Neural cell (in vitro differentiated cells): Measurements from ENCODE around the gene ZNF513. TPM values are rescaled to one million over a fixed set of nuclear protein-coding genes. Genes with fewer than 3 reads are reported as not detected.
A peak's percentile ranks its signal among the peaks of the same experiment; 100 is the strongest.

ENCODE experiments used
- H2AFZ ChIP-seq: fragments of 200-600, 300-800 bp; sonication (generic), shearing (Covaris generic); 2 replicates; pipeline ENCODE4 v1.6.0; 2014; ENCODE audit warnings: low read depth, mild to moderate bottlenecking, antibody characterized with exemption, low read length, moderate library complexity
- H3F3A ChIP-seq: fragments of 200-600 bp; shearing (Covaris generic); 2 replicates; pipeline ENCODE4 v1.6.1; 2016; ENCODE audit warnings: mild to moderate bottlenecking, moderate library complexity, mixed read lengths, antibody characterized with exemption, low read length; ENCODE audit not compliant: insufficient read depth, poor library complexity, severe bottlenecking
- H3K27ac ChIP-seq: fragments of 200-600, 300-800 bp; sonication (generic), shearing (Covaris generic); 2 replicates; pipeline ENCODE4 v1.5.1; 2014; ENCODE audit warnings: mild to moderate bottlenecking, low read length, moderate library complexity
- H3K27me3 ChIP-seq: fragments of 300-800, 200-600 bp; sonication (generic), shearing (Covaris generic); 2 replicates; pipeline ENCODE4 v1.6.0; 2014; ENCODE audit warnings: mild to moderate bottlenecking, low read depth, low read length, moderate library complexity; ENCODE audit not compliant: insufficient read depth
- H3K36me3 ChIP-seq: fragments of 300-800, 200-600 bp; sonication (generic), shearing (Covaris generic); 2 replicates; pipeline ENCODE4 v1.5.1; 2014; ENCODE audit warnings: mild to moderate bottlenecking, antibody characterized with exemption, low read length, moderate library complexity; ENCODE audit not compliant: insufficient read depth
- H3K4me2 ChIP-seq: fragments of 300-800, 200-600 bp; sonication (generic), shearing (Covaris generic); 2 replicates; pipeline ENCODE4 v1.6.0; 2014; ENCODE audit warnings: mild to moderate bottlenecking, low read length
- H3K4me3 ChIP-seq: fragments of 300-800, 200-600 bp; sonication (generic), shearing (Covaris generic); 2 replicates; pipeline ENCODE4 v1.5.1; 2014; ENCODE audit warnings: mild to moderate bottlenecking, low read length, moderate library complexity
- H3K79me2 ChIP-seq: fragments of 200-600 bp; shearing (Covaris generic); replicated peaks from 2 replicates; pipeline ENCODE4 v1.6.0; 2014; ENCODE audit warnings: mild to moderate bottlenecking, low read length, moderate library complexity; ENCODE audit not compliant: insufficient read depth
- H3K9ac ChIP-seq: fragments of 300-800, 200-600 bp; sonication (generic), shearing (Covaris generic); 2 replicates; pipeline ENCODE4 v1.6.1; 2016; ENCODE audit warnings: mild to moderate bottlenecking, low read length, mixed read lengths
- H3K9me2 ChIP-seq: fragments of 200-600 bp; shearing (Covaris generic); 2 replicates; pipeline ENCODE4 v1.6.1; 2016; ENCODE audit warnings: mild to moderate bottlenecking, low read length, mixed read lengths; ENCODE audit not compliant: insufficient read depth
- H3K9me3 ChIP-seq: fragments of 200-600, 300-800 bp; sonication (generic), shearing (Covaris generic); 2 replicates; pipeline ENCODE4 v1.6.1; 2016; ENCODE audit warnings: mild to moderate bottlenecking, mixed run types, low read length, moderate library complexity, mixed read lengths
- H4K20me1 ChIP-seq: fragments of 200-600 bp; shearing (Covaris generic); 2 replicates; pipeline ENCODE4 v1.6.1; 2016; ENCODE audit warnings: mild to moderate bottlenecking, mixed run types; ENCODE audit not compliant: insufficient read depth
- CTCF ChIP-seq: fragments of 450-650 bp; IDR thresholded peaks from 2 replicates; pipeline ENCODE4 v1.5.1; 2014; ENCODE audit warnings: antibody characterized with exemption, mild to moderate bottlenecking, moderate library complexity; ENCODE audit not compliant: poor library complexity, severe bottlenecking
- EP300 ChIP-seq: fragments of 450-650 bp; conservative IDR thresholded peaks from 2 replicates; pipeline ENCODE4 v1.6.1; 2014; ENCODE audit warnings: antibody characterized with exemption, mild to moderate bottlenecking, moderate library complexity; ENCODE audit not compliant: poor library complexity, severe bottlenecking
- EZH2 ChIP-seq: fragments of 200-600, 300-800 bp; shearing (Covaris generic), sonication (generic); IDR thresholded peaks from 2 replicates; pipeline ENCODE4 v1.6.1; 2014; ENCODE audit warnings: antibody characterized with exemption, low read length, borderline replicate concordance, mild to moderate bottlenecking; ENCODE audit not compliant: insufficient read depth, poor library complexity, severe bottlenecking
- MXI1 ChIP-seq: fragments of 450-650 bp; conservative IDR thresholded peaks from 2 replicates; pipeline ENCODE4 v1.6.1; 2014; ENCODE audit warnings: antibody characterized with exemption, mild to moderate bottlenecking; ENCODE audit not compliant: poor library complexity, severe bottlenecking
- POLR2AphosphoS5 ChIP-seq: IDR thresholded peaks from 2 replicates; pipeline ENCODE4 v1.6.1; 2012
- RAD21 ChIP-seq: fragments of 450-650 bp; conservative IDR thresholded peaks from 2 replicates; pipeline ENCODE4 v1.6.1; 2014; ENCODE audit warnings: antibody characterized with exemption, mild to moderate bottlenecking, moderate library complexity
- REST ChIP-seq: IDR thresholded peaks from 2 replicates; pipeline ENCODE4 v1.6.1; 2012; ENCODE audit warnings: borderline replicate concordance
- SMC3 ChIP-seq: fragments of 450-650 bp; conservative IDR thresholded peaks from 2 replicates; pipeline ENCODE4 v1.6.1; 2014; ENCODE audit warnings: antibody characterized with exemption, mild to moderate bottlenecking, moderate library complexity; ENCODE audit not compliant: poor library complexity
- TAF1 ChIP-seq: IDR thresholded peaks from 2 replicates; pipeline ENCODE4 v1.6.1; 2012; ENCODE audit warnings: low read depth
- polyA plus RNA-seq: library from polyadenylated mRNA; depleted of rRNA; stranded (reverse); fragments of >200 nt; gene quantifications from 2 replicates; pipeline ENCODE4 v1.2.3, GENCODE V29; 2014

Gene ZNF513
- polyA plus RNA-seq, 1 donor from 2014 or later, result 40.5 TPM

- Histone ChIP-seq H4K20me1 (no peaks in the 10 kb centered on the region), H3K79me2 (peaks cover 29% of the 10 kb centered on the region), H3K4me3 (peak within 1 kb of the TSS; percentile 93), H3K27ac (peak within 1 kb of the TSS; percentile 86), H3K9me2 (no peaks in the 10 kb centered on the region), H3K4me2 (peak within 1 kb of the TSS; percentile 99), H3K9me3 (no peaks in the 10 kb centered on the region), H3K36me3 (no peaks in the 10 kb centered on the region), H2AFZ (peak within 1 kb of the TSS; percentile 96), H3K9ac (peak within 1 kb of the TSS; percentile 97), H3K27me3 (no peaks in the 10 kb centered on the region), H3F3A (no peaks in the 10 kb centered on the region)
- TF ChIP-seq CTCF (peak; percentile 99), TAF1 (peak; percentile 92), REST (peak; percentile 66), SMC3 (peak; percentile 70), MXI1 (peak; percentile 92), RAD21 (peak; percentile 63), EP300 (peak; percentile 75), EZH2 (no peak), POLR2AphosphoS5 (peak; percentile 90)
Measured at GRCh38 chr2:27370026-27370815, 10.3 kb downstream of the ZNF513 start, which contains the start of the genes EIF2B4 and SNX17. TSS of gene EIF2B4 (minus strand) at chr2:27370338. CDS start at chr2:27370314, 24 bp downstream. TSS of gene SNX17 (plus strand) at chr2:27370616. CDS start at chr2:27370744, 128 bp downstream.

- Histone ChIP-seq H2AFZ (peak overlapping the region; percentile 67), H3K27me3 (no peaks in the 10 kb centered on the region), H3K36me3 (no peaks in the 10 kb centered on the region), H3K9me2 (no peaks in the 10 kb centered on the region), H3K9ac (peak overlapping the region; percentile 97), H3K4me3 (peak overlapping the region; percentile 93), H4K20me1 (no peaks in the 10 kb centered on the region), H3K79me2 (peaks cover 29% of the 10 kb centered on the region), H3K27ac (peak overlapping the region; percentile 86), H3K9me3 (no peaks in the 10 kb centered on the region), H3K4me2 (peak overlapping the region; percentile 97), H3F3A (no peaks in the 10 kb centered on the region)
- no peak for TF ChIP-seq EP300
- peak; percentile 3 for TF ChIP-seq TAF1
Measured at GRCh38 chr2:27369471-27370025, 11.0 kb downstream of the ZNF513 start.
